Activated B cell treated with CpG ODN at 0.5 μM for 24 hours (primary cell): ENCODE results near the gene FMNL2. TPM values are rescaled to one million over a fixed set of nuclear protein-coding genes. Genes with fewer than 3 reads are reported as not detected.

Experiments used
- ATAC-seq: fragments of 200-7000 bp; cut with Tn5 transposase; one replicate; pipeline ENCODE4 v1.10.0; 2021; ENCODE audit warnings: low read depth, mild to moderate bottlenecking, moderate library complexity
- CTCF ChIA-PET: fragments of 350-600 bp; sonication (Branson Sonifier 250); formaldehyde crosslinking; loops from one replicate; lab custom pipeline; 2021; ENCODE audit warnings: antibody characterized with exemption; lab: Charles Lee
- POLR2A ChIA-PET: fragments of 350-600 bp; sonication (Branson Sonifier 250); formaldehyde crosslinking; loops from one replicate; lab custom pipeline; 2021; ENCODE audit warnings: antibody characterized with exemption; lab: Charles Lee
- DNase-seq: peaks from one replicate; pipeline ENCODE4 v3.0.0; 2022
- H3K27ac Mint-ChIP-seq: one replicate; pipeline ENCODE4 v1.8.0; 2020; ENCODE audit warnings: mixed read lengths
- H3K27me3 Mint-ChIP-seq: one replicate; pipeline ENCODE4 v1.8.0; 2021; ENCODE audit warnings: mixed read lengths
- H3K36me3 Mint-ChIP-seq: one replicate; pipeline ENCODE4 v1.8.0; 2021; ENCODE audit warnings: low read depth, mixed read lengths
- H3K4me1 Mint-ChIP-seq: one replicate; pipeline ENCODE4 v1.8.0; 2021; ENCODE audit warnings: mixed read lengths
- H3K4me3 Mint-ChIP-seq: one replicate; pipeline ENCODE4 v1.8.0; 2020; ENCODE audit warnings: mild to moderate bottlenecking, mixed read lengths
- H3K9me3 Mint-ChIP-seq: one replicate; pipeline ENCODE4 v1.8.0; 2020; ENCODE audit warnings: mixed read lengths
- CTCF ChIP-seq: fragments of 200-600 bp; IDR thresholded peaks from one replicate; pipeline ENCODE4 v1.8.0; 2022; ENCODE audit warnings: antibody characterized with exemption, mild to moderate bottlenecking
- intact Hi-C: fragments of 100-400 bp; cut with micrococcal nuclease; formaldehyde crosslinking; loops from one replicate; pipeline ENCODE4 v1.15.1; 2024
- total RNA-seq: library from RNA; stranded (reverse); gene quantifications from 2 replicates; pipeline ENCODE4 v1.2.3, GENCODE V29; 2022

FMNL2 gene
- total RNA-seq, 1 donor from 2014 or later, result 4.0 TPM

DNA sequence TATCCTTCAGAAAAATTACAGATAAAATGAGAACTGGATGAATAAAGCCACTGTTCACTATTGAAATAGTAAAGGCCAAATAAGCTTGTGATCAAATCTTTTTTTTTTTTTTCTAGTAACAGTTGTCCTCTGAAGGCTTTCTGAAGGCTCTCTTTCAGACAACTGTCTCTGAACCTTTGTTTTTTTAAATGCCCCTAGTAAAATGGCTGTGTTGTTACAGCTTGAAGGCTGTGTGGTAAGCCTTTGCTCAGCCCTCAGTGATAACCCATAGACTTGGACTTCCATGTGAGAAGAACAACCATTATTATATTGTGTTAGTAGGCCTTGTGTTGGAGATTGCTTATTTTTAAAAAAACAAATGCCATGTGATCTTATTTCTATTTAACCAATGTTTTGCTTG lies 17.6 kb downstream of the FMNL2 start:
- Mint-ChIP-seq H3K9me3 (peaks cover 3% of the 10 kb centered on the region), H3K27ac (no peak overlapping the region), H3K27me3 (no peaks in the 10 kb centered on the region), H3K4me3 (no peak overlapping the region), H3K4me1 (no peaks in the 10 kb centered on the region), H3K36me3 (no peaks in the 10 kb centered on the region)
- ChIA-PET POLR2A (no interaction called here), CTCF (no interaction called here)
- ATAC-seq, result no peak
- intact Hi-C loops, result no loop called here
- DNase-seq, result no peak
- no peak for TF ChIP-seq CTCF

DNA sequence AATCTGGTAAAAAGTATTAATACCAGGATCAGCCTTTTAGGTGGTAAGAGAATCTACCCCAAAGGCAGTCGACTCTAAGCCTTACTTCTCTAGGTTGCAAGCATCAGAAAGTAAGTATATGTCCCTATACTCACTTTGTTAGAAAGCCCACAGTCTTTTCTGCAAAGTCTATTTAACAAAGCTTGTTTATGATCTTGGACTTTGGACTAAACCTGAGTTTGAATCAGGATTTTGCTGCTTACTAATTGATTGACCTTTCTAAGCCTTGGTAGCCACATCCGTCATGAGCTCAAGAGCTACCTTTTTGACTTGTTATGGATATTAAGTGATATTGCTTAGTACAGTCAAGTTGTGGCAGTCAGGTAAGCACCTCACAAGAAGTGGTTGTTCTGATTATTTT lies 18.4 kb downstream of the FMNL2 start:
- no peaks in the 10 kb centered on the region for H3K27me3 Mint-ChIP-seq
- ChIA-PET POLR2A (no interaction called here), CTCF (no interaction called here)
- no peaks in the 10 kb centered on the region for H3K36me3 Mint-ChIP-seq
- peaks cover 6% of the 10 kb centered on the region for H3K9me3 Mint-ChIP-seq
- DNase-seq, result no peak
- H3K27ac Mint-ChIP-seq, result no peak overlapping the region
- H3K4me3 Mint-ChIP-seq, result no peak overlapping the region
- H3K4me1 Mint-ChIP-seq, result no peaks in the 10 kb centered on the region
- intact Hi-C loops, result no loop called here
- TF ChIP-seq CTCF, result no peak
- ATAC-seq, result no peak

- ATAC-seq (no peak), DNase-seq (no peak)
- ChIA-PET CTCF (no interaction called here), POLR2A (no interaction called here)
- no peaks in the 10 kb centered on the region for H3K27me3 Mint-ChIP-seq
- no peaks in the 10 kb centered on the region for H3K36me3 Mint-ChIP-seq
- no peak for TF ChIP-seq CTCF
- no peaks in the 10 kb centered on the region for H3K4me1 Mint-ChIP-seq
- peaks cover 6% of the 10 kb centered on the region for H3K9me3 Mint-ChIP-seq
- no peak overlapping the region for H3K4me3 Mint-ChIP-seq
- H3K27ac Mint-ChIP-seq, result no peak overlapping the region
- intact Hi-C loops, result no loop called here
Measured at GRCh38 chr2:152354069-152354755, 19.2 kb downstream of the FMNL2 start.

DNA sequence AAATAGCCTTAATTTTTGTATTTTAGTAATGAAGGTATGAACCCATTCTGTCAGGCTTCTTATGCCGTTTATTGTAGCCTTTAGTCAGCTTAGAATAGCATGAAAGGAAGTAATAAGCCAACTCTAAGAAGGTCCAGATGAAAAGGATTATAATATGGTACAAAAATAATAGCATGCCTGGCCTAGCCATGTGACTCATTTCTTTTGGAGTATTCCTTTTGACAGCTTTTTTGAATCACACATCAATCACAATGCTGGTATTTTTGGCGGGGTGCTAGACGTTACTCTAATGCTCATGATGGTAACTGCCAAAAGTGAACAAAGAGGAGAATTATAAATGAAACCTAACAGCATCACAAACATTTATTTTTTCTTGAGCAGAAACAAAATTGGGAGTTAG lies 19.9 kb downstream of the FMNL2 start:
- Mint-ChIP-seq H3K4me1 (no peaks in the 10 kb centered on the region), H3K27me3 (no peaks in the 10 kb centered on the region), H3K36me3 (no peaks in the 10 kb centered on the region), H3K9me3 (peaks cover 6% of the 10 kb centered on the region), H3K4me3 (no peak overlapping the region), H3K27ac (no peak overlapping the region)
- no peak for TF ChIP-seq CTCF
- DNase-seq (no peak), ATAC-seq (no peak)
- intact Hi-C loops, result no loop called here
- CTCF ChIA-PET, result no interaction called here
- POLR2A ChIA-PET, result no interaction called here

GRCh38 chr2:152355409-152355831 lies 20.4 kb downstream of the FMNL2 start:
- Mint-ChIP-seq H3K9me3 (peaks cover 6% of the 10 kb centered on the region), H3K27ac (no peak overlapping the region), H3K27me3 (no peaks in the 10 kb centered on the region), H3K4me1 (no peaks in the 10 kb centered on the region), H3K4me3 (no peak overlapping the region), H3K36me3 (no peaks in the 10 kb centered on the region)
- ChIA-PET CTCF (no interaction called here), POLR2A (no interaction called here)
- DNase-seq (no peak), ATAC-seq (no peak)
- no peak for TF ChIP-seq CTCF
- intact Hi-C loops, result no loop called here
